Liver (tissue), 9 donors: Measurements from ENCODE around the gene TCERG1L. TPM values are rescaled to one million over a fixed set of nuclear protein-coding genes. Genes with fewer than 3 reads are reported as not detected.

Experiments
- DNase-seq: peaks from one replicate; pipeline ENCODE4 v3.0.0-alpha.2; 2017; ENCODE audit warnings: low spot score
- H3K27ac ChIP-seq, 2 donors: one replicate each; pipeline ENCODE4 v1.7.0; 2013; ENCODE audit warnings: inconsistent platforms in 2 of 2, low read length in 2 of 2, control low read depth in 1 of 2, low read depth in 1 of 2, mild to moderate bottlenecking in 1 of 2
- H3K27me3 ChIP-seq, 4 donors: one replicate each; pipeline versions ENCODE4 v1.6.1 to v1.7.0; 2013; ENCODE audit warnings: low read length in 3 of 4, inconsistent platforms in 1 of 4, mild to moderate bottlenecking in 1 of 4, moderate library complexity in 1 of 4; ENCODE audit not compliant: control insufficient read depth in 4 of 4, insufficient read depth in 4 of 4
- H3K36me3 ChIP-seq, 4 donors: one replicate each; pipeline versions ENCODE4 v1.6.1 to v1.7.0; 2013; ENCODE audit warnings: low read length in 3 of 4, mild to moderate bottlenecking in 3 of 4, low read depth in 1 of 4, moderate library complexity in 1 of 4; ENCODE audit not compliant: control insufficient read depth in 4 of 4, insufficient read depth in 3 of 4
- H3K4me1 ChIP-seq, 4 donors: one replicate each; pipeline versions ENCODE4 v1.6.1 to v1.7.0; 2013; ENCODE audit warnings: low read length in 3 of 4, mild to moderate bottlenecking in 3 of 4, moderate library complexity in 1 of 4; ENCODE audit not compliant: control insufficient read depth in 4 of 4, insufficient read depth in 4 of 4
- H3K4me3 ChIP-seq, 3 donors: one replicate each; pipeline versions ENCODE4 v1.6.1 to v1.7.0; 2013; ENCODE audit warnings: low read length in 3 of 3, control low read depth in 1 of 3, low read depth in 1 of 3, mild to moderate bottlenecking in 1 of 3
- H3K9ac ChIP-seq, 2 donors: one replicate each; pipeline ENCODE4 v1.7.0; 2013; ENCODE audit warnings: low read length in 2 of 2, mild to moderate bottlenecking in 2 of 2, moderate library complexity in 2 of 2, control low read depth in 1 of 2, low read depth in 1 of 2
- H3K9me3 ChIP-seq, 4 donors: one replicate each; pipeline versions ENCODE4 v1.6.1 to v1.7.0; 2013; ENCODE audit warnings: low read length in 3 of 4; ENCODE audit not compliant: control insufficient read depth in 4 of 4
- CTCF ChIP-seq: fragments of 150-350 bp; IDR thresholded peaks from 2 replicates; pipeline ENCODE4 v1.5.1; 2017; ENCODE audit warnings: improper control_type of control experiment, low read depth, low read length; ENCODE audit not compliant: missing input control
- EGR1 ChIP-seq, 2 donors: IDR thresholded peaks; 2 replicates each; pipeline ENCODE4 v1.6.1; 2016 to 2018; ENCODE audit warnings: antibody characterized with exemption in 2 of 2, low read depth in 2 of 2
- FOXA1 ChIP-seq: IDR thresholded peaks from 2 replicates; pipeline ENCODE4 v1.6.1; 2016; ENCODE audit warnings: antibody characterized with exemption
- FOXA2 ChIP-seq: IDR thresholded peaks from 2 replicates; pipeline ENCODE4 v1.6.1; 2016; ENCODE audit warnings: antibody characterized with exemption
- GABPA ChIP-seq, 2 donors: IDR thresholded peaks in 1 of 2; conservative IDR thresholded peaks in 1 of 2; 2 replicates each; pipeline ENCODE4 v1.6.1; 2016; ENCODE audit warnings: antibody characterized with exemption in 2 of 2, mild to moderate bottlenecking in 1 of 2, moderate library complexity in 1 of 2
- HNF4A ChIP-seq, 2 donors: conservative IDR thresholded peaks; 2 replicates each; pipeline ENCODE4 v1.6.1; 2016; ENCODE audit warnings: antibody characterized with exemption in 2 of 2, mild to moderate bottlenecking in 2 of 2
- JUND ChIP-seq, 2 donors: IDR thresholded peaks; 2 replicates each; pipeline ENCODE4 v1.6.1; 2016; ENCODE audit warnings: antibody characterized with exemption in 2 of 2
- MAX ChIP-seq: IDR thresholded peaks from 2 replicates; pipeline ENCODE4 v1.6.1; 2016; ENCODE audit warnings: antibody characterized with exemption
- NR2F2 ChIP-seq: IDR thresholded peaks from 2 replicates; pipeline ENCODE4 v1.6.1; 2016; ENCODE audit warnings: antibody characterized with exemption
- RAD21 ChIP-seq, 2 donors: IDR thresholded peaks; 2 replicates each; pipeline ENCODE4 v1.6.1; 2016; ENCODE audit warnings: antibody characterized with exemption in 2 of 2, mild to moderate bottlenecking in 2 of 2
- REST ChIP-seq: IDR thresholded peaks from 2 replicates; pipeline ENCODE4 v1.6.1; 2016; ENCODE audit warnings: antibody characterized with exemption, mild to moderate bottlenecking
- RXRA ChIP-seq, 2 donors: IDR thresholded peaks; 2 replicates each; pipeline ENCODE4 v1.6.1; 2017 to 2018; ENCODE audit warnings: antibody characterized with exemption in 2 of 2, mild to moderate bottlenecking in 1 of 2
- SP1 ChIP-seq: IDR thresholded peaks from 2 replicates; pipeline ENCODE4 v1.6.1; 2018; ENCODE audit warnings: antibody characterized with exemption, mild to moderate bottlenecking
- TAF1 ChIP-seq: conservative IDR thresholded peaks from 2 replicates; pipeline ENCODE4 v1.6.1; 2016; ENCODE audit warnings: antibody characterized with exemption, mild to moderate bottlenecking
- YY1 ChIP-seq: IDR thresholded peaks from 2 replicates; pipeline ENCODE4 v1.6.1; 2016; ENCODE audit warnings: antibody characterized with exemption, mild to moderate bottlenecking
- ZBTB33 ChIP-seq: IDR thresholded peaks from 2 replicates; pipeline ENCODE4 v1.6.1; 2016; ENCODE audit warnings: antibody characterized with exemption
- WGBS: extraction: QIAGEN DNeasy Blood & Tissue Kit; methylation state at CpG from one replicate; pipeline ENCODE4 v1.1.7; 2013; 5-methylcytosine and 5-hydroxymethylcytosine counted together
- polyA plus RNA-seq, 2 donors: library from polyadenylated mRNA; stranded (reverse) in 1 of 2; unstranded in 1 of 2; fragments of 200-250 nt in 1 of 2; fragments of >200 nt in 1 of 2; fragmentation: Nextera tagmentation in 1 of 2; extraction: Ambion mirVana in 1 of 2; gene quantifications; one replicate each; pipeline versions ENCODE4 v1.2.1 to v1.2.3, GENCODE V29; 2013 to 2015
- total RNA-seq, 2 donors: library from RNA; depleted of rRNA; stranded (reverse); fragments of >200 nt; gene quantifications; one replicate each; pipeline ENCODE4 v1.2.3, GENCODE V29; 2014
- TF ChIP-seq, protein P1 (sequence below): IDR thresholded peaks from 2 replicates; pipeline ENCODE4 v1.6.1; 2016; ENCODE audit warnings: antibody characterized with exemption
- donor health status: healthy.
- donor health status: healthy.
- donor health status: healthy.
- donor health status: healthy.
- donor health status: healthy.

Gene TCERG1L
- total and polyA plus RNA-seq, 4 donors = not detected

GRCh38 chr10:131049016-131049415 lies 262.5 kb downstream of the TCERG1L start (continued):
- TF ChIP-seq REST (no peak), MAX (no peak)

DNA sequence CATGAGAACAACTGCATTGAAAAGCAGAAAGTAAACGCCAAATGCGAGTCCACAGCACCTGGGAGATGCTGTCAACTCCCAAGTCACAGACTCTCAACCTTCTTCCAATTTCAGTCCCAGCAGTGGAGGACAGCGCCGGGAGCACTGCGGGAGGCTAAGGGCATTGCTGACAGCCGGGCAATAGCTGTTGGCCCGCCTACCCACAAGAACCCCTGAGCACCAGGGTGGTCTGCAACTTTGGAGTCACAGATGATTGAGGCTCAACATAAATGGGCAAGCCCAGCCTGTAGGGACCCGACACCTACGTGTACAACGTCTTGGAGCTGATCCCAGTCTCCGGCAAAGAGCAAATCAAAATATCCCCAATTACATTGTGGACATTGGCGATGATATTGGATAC lies 262.9 kb downstream of the TCERG1L start:
- Histone ChIP-seq H3K27ac (no peak overlapping the region), H3K9me3 (peaks cover 0 to 3% (median 0%) of the 10 kb centered on the region in 4 donors), H3K27me3 (peaks cover 0 to 5% (median 0%) of the 10 kb centered on the region in 4 donors), H3K4me3 (no peak overlapping the region), H3K4me1 (no peaks in the 10 kb centered on the region), H3K9ac (no peak overlapping the region), H3K36me3 (no peaks in the 10 kb centered on the region)
- 29% methylated on average over 12 of the region's 12 CpGs for WGBS
- TF ChIP-seq, protein P1, sequence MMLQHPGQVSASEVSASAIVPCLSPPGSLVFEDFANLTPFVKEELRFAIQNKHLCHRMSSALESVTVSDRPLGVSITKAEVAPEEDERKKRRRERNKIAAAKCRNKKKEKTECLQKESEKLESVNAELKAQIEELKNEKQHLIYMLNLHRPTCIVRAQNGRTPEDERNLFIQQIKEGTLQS = no peak
- TF ChIP-seq SP1 (no peak), NR2F2 (no peak), GABPA (IDR thresholded peaks at IDR 0.05 in 1 of 2, conservative IDR thresholded peaks at IDR 0.05 in 1 of 2) (no peak), RXRA (IDR thresholded peaks at IDR 0.05) (no peak), CTCF (no peak), FOXA1 (no peak)
- no peak for DNase-seq

GRCh38 chr10:131047501-131047900 lies 264.0 kb downstream of the TCERG1L start:
- H3K9me3 ChIP-seq = peaks cover 0 to 3% (median 0%) of the 10 kb centered on the region in 4 donors
- H3K27me3 ChIP-seq = peaks cover 0 to 5% (median 0%) of the 10 kb centered on the region in 4 donors
- WGBS = 60% methylated on average over 5 of the region's 5 CpGs
- no peak overlapping the region for H3K4me3 ChIP-seq
- no peak overlapping the region for H3K27ac ChIP-seq
- no peak for DNase-seq
- no peaks in the 10 kb centered on the region for H3K4me1 ChIP-seq
- H3K9ac ChIP-seq = no peak overlapping the region
- no peaks in the 10 kb centered on the region for H3K36me3 ChIP-seq
- TF ChIP-seq HNF4A (conservative IDR thresholded peaks at IDR 0.05) = no peak
- TF ChIP-seq, protein P1 = no peak
- TF ChIP-seq RXRA (IDR thresholded peaks at IDR 0.05) = no peak
- no peak for TF ChIP-seq YY1
- no peak for TF ChIP-seq EGR1 (IDR thresholded peaks at IDR 0.05; ENCODE audit: low read depth in 2 of 2)
- no peak for TF ChIP-seq NR2F2
- TF ChIP-seq TAF1 = no peak
- no peak for TF ChIP-seq RAD21 (IDR thresholded peaks at IDR 0.05)
- no peak for TF ChIP-seq JUND (IDR thresholded peaks at IDR 0.05)
- TF ChIP-seq FOXA2 = no peak
- no peak for TF ChIP-seq GABPA (IDR thresholded peaks at IDR 0.05 in 1 of 2, conservative IDR thresholded peaks at IDR 0.05 in 1 of 2)
- no peak for TF ChIP-seq FOXA1
- TF ChIP-seq REST = no peak
- TF ChIP-seq ZBTB33 = no peak
